Liver (tissue), 9 donors: Measurements from ENCODE around the gene RAD51B. TPM values are rescaled to one million over a fixed set of nuclear protein-coding genes. Genes with fewer than 3 reads are reported as not detected.

Source experiments
- DNase-seq: peaks from one replicate; pipeline ENCODE4 v3.0.0-alpha.2; 2017; ENCODE audit warnings: low spot score
- H3K27ac ChIP-seq, 2 donors: one replicate each; pipeline ENCODE4 v1.7.0; 2013; ENCODE audit warnings: inconsistent platforms in 2 of 2, low read length in 2 of 2, control low read depth in 1 of 2, low read depth in 1 of 2, mild to moderate bottlenecking in 1 of 2
- H3K27me3 ChIP-seq, 4 donors: one replicate each; pipeline versions ENCODE4 v1.6.1 to v1.7.0; 2013; ENCODE audit warnings: low read length in 3 of 4, inconsistent platforms in 1 of 4, mild to moderate bottlenecking in 1 of 4, moderate library complexity in 1 of 4; ENCODE audit not compliant: control insufficient read depth in 4 of 4, insufficient read depth in 4 of 4
- H3K36me3 ChIP-seq, 4 donors: one replicate each; pipeline versions ENCODE4 v1.6.1 to v1.7.0; 2013; ENCODE audit warnings: low read length in 3 of 4, mild to moderate bottlenecking in 3 of 4, low read depth in 1 of 4, moderate library complexity in 1 of 4; ENCODE audit not compliant: control insufficient read depth in 4 of 4, insufficient read depth in 3 of 4
- H3K4me1 ChIP-seq, 4 donors: one replicate each; pipeline versions ENCODE4 v1.6.1 to v1.7.0; 2013; ENCODE audit warnings: low read length in 3 of 4, mild to moderate bottlenecking in 3 of 4, moderate library complexity in 1 of 4; ENCODE audit not compliant: control insufficient read depth in 4 of 4, insufficient read depth in 4 of 4
- H3K4me3 ChIP-seq, 3 donors: one replicate each; pipeline versions ENCODE4 v1.6.1 to v1.7.0; 2013; ENCODE audit warnings: low read length in 3 of 3, control low read depth in 1 of 3, low read depth in 1 of 3, mild to moderate bottlenecking in 1 of 3
- H3K9ac ChIP-seq, 2 donors: one replicate each; pipeline ENCODE4 v1.7.0; 2013; ENCODE audit warnings: low read length in 2 of 2, mild to moderate bottlenecking in 2 of 2, moderate library complexity in 2 of 2, control low read depth in 1 of 2, low read depth in 1 of 2
- H3K9me3 ChIP-seq, 4 donors: one replicate each; pipeline versions ENCODE4 v1.6.1 to v1.7.0; 2013; ENCODE audit warnings: low read length in 3 of 4; ENCODE audit not compliant: control insufficient read depth in 4 of 4
- EGR1 ChIP-seq, 2 donors: IDR thresholded peaks; 2 replicates each; pipeline ENCODE4 v1.6.1; 2016 to 2018; ENCODE audit warnings: antibody characterized with exemption in 2 of 2, low read depth in 2 of 2
- FOXA1 ChIP-seq: IDR thresholded peaks from 2 replicates; pipeline ENCODE4 v1.6.1; 2016; ENCODE audit warnings: antibody characterized with exemption
- FOXA2 ChIP-seq: IDR thresholded peaks from 2 replicates; pipeline ENCODE4 v1.6.1; 2016; ENCODE audit warnings: antibody characterized with exemption
- GABPA ChIP-seq, 2 donors: IDR thresholded peaks in 1 of 2; conservative IDR thresholded peaks in 1 of 2; 2 replicates each; pipeline ENCODE4 v1.6.1; 2016; ENCODE audit warnings: antibody characterized with exemption in 2 of 2, mild to moderate bottlenecking in 1 of 2, moderate library complexity in 1 of 2
- HNF4A ChIP-seq, 2 donors: conservative IDR thresholded peaks; 2 replicates each; pipeline ENCODE4 v1.6.1; 2016; ENCODE audit warnings: antibody characterized with exemption in 2 of 2, mild to moderate bottlenecking in 2 of 2
- HNF4G ChIP-seq: IDR thresholded peaks from 2 replicates; pipeline ENCODE4 v1.6.1; 2016; ENCODE audit warnings: antibody characterized with exemption
- JUND ChIP-seq, 2 donors: IDR thresholded peaks; 2 replicates each; pipeline ENCODE4 v1.6.1; 2016; ENCODE audit warnings: antibody characterized with exemption in 2 of 2
- MAX ChIP-seq: IDR thresholded peaks from 2 replicates; pipeline ENCODE4 v1.6.1; 2016; ENCODE audit warnings: antibody characterized with exemption
- NR2F2 ChIP-seq: IDR thresholded peaks from 2 replicates; pipeline ENCODE4 v1.6.1; 2016; ENCODE audit warnings: antibody characterized with exemption
- RAD21 ChIP-seq, 2 donors: IDR thresholded peaks; 2 replicates each; pipeline ENCODE4 v1.6.1; 2016; ENCODE audit warnings: antibody characterized with exemption in 2 of 2, mild to moderate bottlenecking in 2 of 2
- RXRA ChIP-seq, 2 donors: IDR thresholded peaks; 2 replicates each; pipeline ENCODE4 v1.6.1; 2017 to 2018; ENCODE audit warnings: antibody characterized with exemption in 2 of 2, mild to moderate bottlenecking in 1 of 2
- SP1 ChIP-seq: IDR thresholded peaks from 2 replicates; pipeline ENCODE4 v1.6.1; 2018; ENCODE audit warnings: antibody characterized with exemption, mild to moderate bottlenecking
- TAF1 ChIP-seq: conservative IDR thresholded peaks from 2 replicates; pipeline ENCODE4 v1.6.1; 2016; ENCODE audit warnings: antibody characterized with exemption, mild to moderate bottlenecking
- YY1 ChIP-seq: IDR thresholded peaks from 2 replicates; pipeline ENCODE4 v1.6.1; 2016; ENCODE audit warnings: antibody characterized with exemption, mild to moderate bottlenecking
- ZBTB33 ChIP-seq: IDR thresholded peaks from 2 replicates; pipeline ENCODE4 v1.6.1; 2016; ENCODE audit warnings: antibody characterized with exemption
- WGBS: extraction: QIAGEN DNeasy Blood & Tissue Kit; methylation state at CpG from one replicate; pipeline ENCODE4 v1.1.7; 2013; 5-methylcytosine and 5-hydroxymethylcytosine counted together
- polyA plus RNA-seq, 2 donors: library from polyadenylated mRNA; stranded (reverse) in 1 of 2; unstranded in 1 of 2; fragments of 200-250 nt in 1 of 2; fragments of >200 nt in 1 of 2; fragmentation: Nextera tagmentation in 1 of 2; extraction: Ambion mirVana in 1 of 2; gene quantifications; one replicate each; pipeline versions ENCODE4 v1.2.1 to v1.2.3, GENCODE V29; 2013 to 2015
- total RNA-seq, 2 donors: library from RNA; depleted of rRNA; stranded (reverse); fragments of >200 nt; gene quantifications; one replicate each; pipeline ENCODE4 v1.2.3, GENCODE V29; 2014
- TF ChIP-seq, protein P1 (sequence below): IDR thresholded peaks from 2 replicates; pipeline ENCODE4 v1.6.1; 2016; ENCODE audit warnings: antibody characterized with exemption, mild to moderate bottlenecking
- TF ChIP-seq, protein P2 (sequence below): IDR thresholded peaks from 2 replicates; pipeline ENCODE4 v1.6.1; 2016; ENCODE audit warnings: antibody characterized with exemption
- TF ChIP-seq, protein P3 (sequence below): fragments of 150-350 bp; IDR thresholded peaks from 2 replicates; pipeline ENCODE4 v1.5.1; 2017; ENCODE audit warnings: improper control_type of control experiment, low read depth, low read length; ENCODE audit not compliant: missing input control
- donor health status: healthy.
- donor health status: healthy.
- donor health status: healthy.
- donor health status: healthy.
- donor health status: healthy.

RAD51B gene
- total and polyA plus RNA-seq, 4 donors = 0.81 to 12.9 (median 2.4) TPM

- Histone ChIP-seq H3K9ac (no peak overlapping the region), H3K36me3 (no peaks in the 10 kb centered on the region), H3K4me3 (no peak overlapping the region), H3K27ac (peak overlapping the region; percentile 5 to 37), H3K9me3 (no peaks in the 10 kb centered on the region), H3K4me1 (peaks cover 8 to 43% (median 17%) of the 10 kb centered on the region in 4 donors), H3K27me3 (no peaks in the 10 kb centered on the region)
- no peak for TF ChIP-seq HNF4G
- TF ChIP-seq TAF1 = no peak
- TF ChIP-seq FOXA1 = no peak
- TF ChIP-seq MAX = no peak
- TF ChIP-seq SP1 = no peak
- TF ChIP-seq ZBTB33 = no peak
- TF ChIP-seq, protein P1, sequence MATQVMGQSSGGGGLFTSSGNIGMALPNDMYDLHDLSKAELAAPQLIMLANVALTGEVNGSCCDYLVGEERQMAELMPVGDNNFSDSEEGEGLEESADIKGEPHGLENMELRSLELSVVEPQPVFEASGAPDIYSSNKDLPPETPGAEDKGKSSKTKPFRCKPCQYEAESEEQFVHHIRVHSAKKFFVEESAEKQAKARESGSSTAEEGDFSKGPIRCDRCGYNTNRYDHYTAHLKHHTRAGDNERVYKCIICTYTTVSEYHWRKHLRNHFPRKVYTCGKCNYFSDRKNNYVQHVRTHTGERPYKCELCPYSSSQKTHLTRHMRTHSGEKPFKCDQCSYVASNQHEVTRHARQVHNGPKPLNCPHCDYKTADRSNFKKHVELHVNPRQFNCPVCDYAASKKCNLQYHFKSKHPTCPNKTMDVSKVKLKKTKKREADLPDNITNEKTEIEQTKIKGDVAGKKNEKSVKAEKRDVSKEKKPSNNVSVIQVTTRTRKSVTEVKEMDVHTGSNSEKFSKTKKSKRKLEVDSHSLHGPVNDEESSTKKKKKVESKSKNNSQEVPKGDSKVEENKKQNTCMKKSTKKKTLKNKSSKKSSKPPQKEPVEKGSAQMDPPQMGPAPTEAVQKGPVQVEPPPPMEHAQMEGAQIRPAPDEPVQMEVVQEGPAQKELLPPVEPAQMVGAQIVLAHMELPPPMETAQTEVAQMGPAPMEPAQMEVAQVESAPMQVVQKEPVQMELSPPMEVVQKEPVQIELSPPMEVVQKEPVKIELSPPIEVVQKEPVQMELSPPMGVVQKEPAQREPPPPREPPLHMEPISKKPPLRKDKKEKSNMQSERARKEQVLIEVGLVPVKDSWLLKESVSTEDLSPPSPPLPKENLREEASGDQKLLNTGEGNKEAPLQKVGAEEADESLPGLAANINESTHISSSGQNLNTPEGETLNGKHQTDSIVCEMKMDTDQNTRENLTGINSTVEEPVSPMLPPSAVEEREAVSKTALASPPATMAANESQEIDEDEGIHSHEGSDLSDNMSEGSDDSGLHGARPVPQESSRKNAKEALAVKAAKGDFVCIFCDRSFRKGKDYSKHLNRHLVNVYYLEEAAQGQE = no peak
- no peak for TF ChIP-seq YY1
- no peak for TF ChIP-seq GABPA (IDR thresholded peaks at IDR 0.05 in 1 of 2, conservative IDR thresholded peaks at IDR 0.05 in 1 of 2)
- TF ChIP-seq EGR1 (IDR thresholded peaks at IDR 0.05; ENCODE audit: low read depth in 2 of 2) = no peak
- no peak for TF ChIP-seq NR2F2
- TF ChIP-seq, protein P2, sequence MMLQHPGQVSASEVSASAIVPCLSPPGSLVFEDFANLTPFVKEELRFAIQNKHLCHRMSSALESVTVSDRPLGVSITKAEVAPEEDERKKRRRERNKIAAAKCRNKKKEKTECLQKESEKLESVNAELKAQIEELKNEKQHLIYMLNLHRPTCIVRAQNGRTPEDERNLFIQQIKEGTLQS = no peak
- TF ChIP-seq, protein P3, sequence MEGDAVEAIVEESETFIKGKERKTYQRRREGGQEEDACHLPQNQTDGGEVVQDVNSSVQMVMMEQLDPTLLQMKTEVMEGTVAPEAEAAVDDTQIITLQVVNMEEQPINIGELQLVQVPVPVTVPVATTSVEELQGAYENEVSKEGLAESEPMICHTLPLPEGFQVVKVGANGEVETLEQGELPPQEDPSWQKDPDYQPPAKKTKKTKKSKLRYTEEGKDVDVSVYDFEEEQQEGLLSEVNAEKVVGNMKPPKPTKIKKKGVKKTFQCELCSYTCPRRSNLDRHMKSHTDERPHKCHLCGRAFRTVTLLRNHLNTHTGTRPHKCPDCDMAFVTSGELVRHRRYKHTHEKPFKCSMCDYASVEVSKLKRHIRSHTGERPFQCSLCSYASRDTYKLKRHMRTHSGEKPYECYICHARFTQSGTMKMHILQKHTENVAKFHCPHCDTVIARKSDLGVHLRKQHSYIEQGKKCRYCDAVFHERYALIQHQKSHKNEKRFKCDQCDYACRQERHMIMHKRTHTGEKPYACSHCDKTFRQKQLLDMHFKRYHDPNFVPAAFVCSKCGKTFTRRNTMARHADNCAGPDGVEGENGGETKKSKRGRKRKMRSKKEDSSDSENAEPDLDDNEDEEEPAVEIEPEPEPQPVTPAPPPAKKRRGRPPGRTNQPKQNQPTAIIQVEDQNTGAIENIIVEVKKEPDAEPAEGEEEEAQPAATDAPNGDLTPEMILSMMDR = no peak
- TF ChIP-seq HNF4A (conservative IDR thresholded peaks at IDR 0.05) = no peak
- TF ChIP-seq FOXA2 = no peak
- TF ChIP-seq JUND (IDR thresholded peaks at IDR 0.05) = no peak
- no peak for TF ChIP-seq RAD21 (IDR thresholded peaks at IDR 0.05)
- no peak for TF ChIP-seq RXRA (IDR thresholded peaks at IDR 0.05)
- WGBS = 25% methylated on average over 1 of the region's 1 CpG
- DNase-seq = no peak
These were observed 353.8 kb downstream of the RAD51B start for GRCh38 chr14:68173227-68173972.
